Panc1 (cell line): ENCODE measurements around the gene RNF17. TPM values are rescaled to one million over a fixed set of nuclear protein-coding genes. Genes with fewer than 3 reads are reported as not detected.

ENCODE experiments used
- ATAC-seq: fragments of 200-7000 bp; cut with Tn5 transposase; 2 replicates; pipeline ENCODE4 v1.9.1; 2020; ENCODE audit warnings: mild to moderate bottlenecking, moderate library complexity
- BruUV-seq: library from RNA; stranded (reverse); fragments of 400-500 nt; replicated peaks from 2 replicates; lab custom pipeline; 2021; lab: Mats Ljungman, UMichigan
- CTCF ChIA-PET: fragments of 300-600 bp; sonication (Branson Sonifier 250); formaldehyde crosslinking; loops from one replicate; lab custom pipeline; 2022; ENCODE audit warnings: antibody characterized with exemption; lab: Charles Lee
- POLR2A ChIA-PET: fragments of 300-600 bp; sonication (Branson Sonifier 250); formaldehyde crosslinking; loops from one replicate; lab custom pipeline; 2022; ENCODE audit warnings: antibody characterized with exemption; lab: Charles Lee
- DNase-seq: peaks from one replicate; pipeline ENCODE4 v3.0.0-alpha.2; 2010; ENCODE audit warnings: low read depth, low spot score
- H3K27ac ChIP-seq: 2 replicates; pipeline ENCODE4 v1.5.1; 2011; ENCODE audit warnings: mild to moderate bottlenecking, low read length, inconsistent platforms
- H3K27me3 ChIP-seq: fragments of 200-500 bp; sonication (Bioruptor generic); 2 replicates; pipeline ENCODE4 v1.6.0; 2014; ENCODE audit warnings: low read length, inconsistent platforms; ENCODE audit not compliant: control insufficient read depth, insufficient read depth
- H3K36me3 ChIP-seq: fragments of 200-500 bp; sonication (Bioruptor generic); 2 replicates; pipeline ENCODE4 v1.5.1; 2014; ENCODE audit warnings: inconsistent platforms, mild to moderate bottlenecking, low read length, moderate library complexity; ENCODE audit not compliant: control insufficient read depth, insufficient read depth
- H3K4me1 ChIP-seq: 2 replicates; pipeline ENCODE4 v1.5.1; 2011; ENCODE audit warnings: inconsistent platforms, mild to moderate bottlenecking, low read length, moderate library complexity; ENCODE audit not compliant: control insufficient read depth, insufficient read depth
- H3K4me3 ChIP-seq, 2 experiments: 2 replicates each; pipeline ENCODE4 v1.5.1; 2011 to 2012; ENCODE audit warnings: low read depth in 2 of 2, low read length in 2 of 2, mild to moderate bottlenecking in 2 of 2, inconsistent platforms in 1 of 2, moderate library complexity in 1 of 2
- H3K9me3 ChIP-seq: fragments of 200-500 bp; sonication (Bioruptor generic); 2 replicates; pipeline ENCODE4 v1.5.1; 2014; ENCODE audit warnings: low read depth, mild to moderate bottlenecking, inconsistent platforms, low read length, moderate library complexity; ENCODE audit not compliant: control insufficient read depth, insufficient read depth
- POLR2AphosphoS5 ChIP-seq: IDR thresholded peaks from 2 replicates; pipeline ENCODE4 v1.6.1; 2012; ENCODE audit warnings: mild to moderate bottlenecking, low read depth, low read length, moderate library complexity
- SIN3A ChIP-seq: IDR thresholded peaks from 2 replicates; pipeline ENCODE4 v1.6.1; 2012; ENCODE audit warnings: low read depth, mild to moderate bottlenecking, low read length, moderate library complexity, borderline replicate concordance; ENCODE audit not compliant: insufficient read depth
- TCF7L2 ChIP-seq: IDR thresholded peaks from 2 replicates; pipeline ENCODE4 v1.6.1; 2011; ENCODE audit warnings: mild to moderate bottlenecking, low read depth, low read length, inconsistent platforms
- in situ Hi-C: cut with HindIII; loops from 2 replicates; pipeline ENCODE4 v1.10.0; 2016; ENCODE audit warnings: low sequenced_read_pairs, low pct_unique_long_range_greater_than_20kb
- intact Hi-C: fragments of 100-400 bp; cut with micrococcal nuclease; formaldehyde crosslinking; loops from one replicate; pipeline ENCODE4 v1.10.0; 2022; ENCODE audit not compliant: unreplicated experiment
- total RNA-seq: library from RNA; stranded (reverse); gene quantifications from one replicate; pipeline ENCODE4 v1.2.1, GENCODE V29; 2021; ENCODE audit not compliant: unreplicated experiment
- TF ChIP-seq, protein P1 (sequence below), 2 experiments: IDR thresholded peaks; 2 replicates each; pipeline ENCODE4 v1.6.1; 2011 to 2012; ENCODE audit warnings: low read depth in 2 of 2, control low read depth in 1 of 2, low read length in 1 of 2, mild to moderate bottlenecking in 1 of 2, moderate library complexity in 1 of 2; ENCODE audit not compliant: insufficient read depth in 1 of 2
- TF ChIP-seq, protein P2 (sequence below): fragments of 450-650 bp; IDR thresholded peaks from 2 replicates; pipeline ENCODE4 v1.5.1; 2017; ENCODE audit warnings: mild to moderate bottlenecking

RNF17 gene
- total RNA-seq, 1 experiment from 2014 or later = not detected

DNA sequence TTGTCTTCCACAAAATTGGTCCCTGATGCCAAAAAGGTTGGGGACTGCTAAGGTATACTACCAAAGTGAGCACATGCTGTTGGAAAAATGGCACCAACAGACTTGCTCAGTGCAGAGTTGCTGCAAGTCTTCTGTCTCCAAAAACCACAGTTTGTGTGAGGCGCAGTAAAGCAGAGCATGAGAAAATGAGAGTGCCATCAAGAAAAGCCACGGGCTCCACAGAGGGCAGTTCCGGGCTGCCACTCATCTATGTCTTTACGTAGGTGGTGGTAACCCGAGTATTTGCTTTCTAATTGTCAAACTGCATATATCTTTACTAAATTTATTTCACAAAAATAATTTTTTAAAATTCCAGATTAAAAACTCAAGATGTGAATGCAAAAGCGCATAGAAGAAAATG lies 123.8 kb downstream of the RNF17 start:
- in situ Hi-C loops = no loop called here
- H3K27ac ChIP-seq = no peak overlapping the region
- no peak overlapping the region for H3K4me3 ChIP-seq
- no peaks in the 10 kb centered on the region for H3K4me1 ChIP-seq
- no TSS peak for BruUV-seq
- ATAC-seq (no peak), DNase-seq (no peak)
- CTCF ChIA-PET = no interaction called here
- intact Hi-C loops = no loop called here
- H3K27me3 ChIP-seq = no peaks in the 10 kb centered on the region
- no peaks in the 10 kb centered on the region for H3K36me3 ChIP-seq
- H3K9me3 ChIP-seq = no peaks in the 10 kb centered on the region
- TF ChIP-seq TCF7L2 = no peak
- no peak for TF ChIP-seq POLR2AphosphoS5
- TF ChIP-seq, protein P1, sequence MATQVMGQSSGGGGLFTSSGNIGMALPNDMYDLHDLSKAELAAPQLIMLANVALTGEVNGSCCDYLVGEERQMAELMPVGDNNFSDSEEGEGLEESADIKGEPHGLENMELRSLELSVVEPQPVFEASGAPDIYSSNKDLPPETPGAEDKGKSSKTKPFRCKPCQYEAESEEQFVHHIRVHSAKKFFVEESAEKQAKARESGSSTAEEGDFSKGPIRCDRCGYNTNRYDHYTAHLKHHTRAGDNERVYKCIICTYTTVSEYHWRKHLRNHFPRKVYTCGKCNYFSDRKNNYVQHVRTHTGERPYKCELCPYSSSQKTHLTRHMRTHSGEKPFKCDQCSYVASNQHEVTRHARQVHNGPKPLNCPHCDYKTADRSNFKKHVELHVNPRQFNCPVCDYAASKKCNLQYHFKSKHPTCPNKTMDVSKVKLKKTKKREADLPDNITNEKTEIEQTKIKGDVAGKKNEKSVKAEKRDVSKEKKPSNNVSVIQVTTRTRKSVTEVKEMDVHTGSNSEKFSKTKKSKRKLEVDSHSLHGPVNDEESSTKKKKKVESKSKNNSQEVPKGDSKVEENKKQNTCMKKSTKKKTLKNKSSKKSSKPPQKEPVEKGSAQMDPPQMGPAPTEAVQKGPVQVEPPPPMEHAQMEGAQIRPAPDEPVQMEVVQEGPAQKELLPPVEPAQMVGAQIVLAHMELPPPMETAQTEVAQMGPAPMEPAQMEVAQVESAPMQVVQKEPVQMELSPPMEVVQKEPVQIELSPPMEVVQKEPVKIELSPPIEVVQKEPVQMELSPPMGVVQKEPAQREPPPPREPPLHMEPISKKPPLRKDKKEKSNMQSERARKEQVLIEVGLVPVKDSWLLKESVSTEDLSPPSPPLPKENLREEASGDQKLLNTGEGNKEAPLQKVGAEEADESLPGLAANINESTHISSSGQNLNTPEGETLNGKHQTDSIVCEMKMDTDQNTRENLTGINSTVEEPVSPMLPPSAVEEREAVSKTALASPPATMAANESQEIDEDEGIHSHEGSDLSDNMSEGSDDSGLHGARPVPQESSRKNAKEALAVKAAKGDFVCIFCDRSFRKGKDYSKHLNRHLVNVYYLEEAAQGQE (IDR thresholded peaks at IDR 0.05; ENCODE audit: insufficient read depth in 1 of 2, low read depth in 2 of 2, low read length in 1 of 2) = no peak
- no peak for TF ChIP-seq SIN3A
- POLR2A ChIA-PET = no interaction called here

DNA sequence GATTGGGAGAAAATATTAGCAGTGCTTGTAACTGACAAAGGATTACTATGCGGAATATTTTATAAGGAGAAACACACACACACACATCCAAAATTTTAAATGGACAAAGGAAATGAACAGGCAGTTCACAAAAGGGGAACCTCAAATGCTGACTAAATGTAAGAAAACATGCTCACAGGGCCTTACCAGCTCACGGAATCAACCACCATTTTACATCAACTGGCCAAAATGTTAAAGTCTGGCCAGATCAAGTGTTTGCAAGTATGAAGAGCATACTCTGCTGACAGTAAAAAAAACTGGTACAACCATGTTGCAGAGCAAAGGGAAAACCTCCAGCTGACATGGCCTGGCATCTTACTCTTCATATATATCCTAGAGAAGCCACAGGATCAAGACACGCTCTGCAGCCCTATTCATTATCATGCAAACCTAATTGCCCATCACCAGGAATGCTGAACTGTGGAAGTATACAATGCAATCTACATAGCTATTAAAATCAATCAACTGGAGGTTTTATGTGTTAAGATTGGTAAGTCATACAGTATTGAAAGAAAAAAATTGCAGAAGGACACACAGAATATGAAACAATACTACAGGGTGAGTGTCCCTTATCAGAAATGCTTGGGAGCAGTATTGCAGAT lies 124.4 kb downstream of the RNF17 start:
- Histone ChIP-seq H3K4me1 (no peaks in the 10 kb centered on the region), H3K27ac (no peak overlapping the region), H3K9me3 (no peaks in the 10 kb centered on the region), H3K36me3 (no peaks in the 10 kb centered on the region), H3K4me3 (no peak overlapping the region), H3K27me3 (no peaks in the 10 kb centered on the region)
- TF ChIP-seq POLR2AphosphoS5 (no peak), SIN3A (no peak), TCF7L2 (no peak)
- TF ChIP-seq, protein P2, sequence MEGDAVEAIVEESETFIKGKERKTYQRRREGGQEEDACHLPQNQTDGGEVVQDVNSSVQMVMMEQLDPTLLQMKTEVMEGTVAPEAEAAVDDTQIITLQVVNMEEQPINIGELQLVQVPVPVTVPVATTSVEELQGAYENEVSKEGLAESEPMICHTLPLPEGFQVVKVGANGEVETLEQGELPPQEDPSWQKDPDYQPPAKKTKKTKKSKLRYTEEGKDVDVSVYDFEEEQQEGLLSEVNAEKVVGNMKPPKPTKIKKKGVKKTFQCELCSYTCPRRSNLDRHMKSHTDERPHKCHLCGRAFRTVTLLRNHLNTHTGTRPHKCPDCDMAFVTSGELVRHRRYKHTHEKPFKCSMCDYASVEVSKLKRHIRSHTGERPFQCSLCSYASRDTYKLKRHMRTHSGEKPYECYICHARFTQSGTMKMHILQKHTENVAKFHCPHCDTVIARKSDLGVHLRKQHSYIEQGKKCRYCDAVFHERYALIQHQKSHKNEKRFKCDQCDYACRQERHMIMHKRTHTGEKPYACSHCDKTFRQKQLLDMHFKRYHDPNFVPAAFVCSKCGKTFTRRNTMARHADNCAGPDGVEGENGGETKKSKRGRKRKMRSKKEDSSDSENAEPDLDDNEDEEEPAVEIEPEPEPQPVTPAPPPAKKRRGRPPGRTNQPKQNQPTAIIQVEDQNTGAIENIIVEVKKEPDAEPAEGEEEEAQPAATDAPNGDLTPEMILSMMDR = no peak
- TF ChIP-seq, protein P1 (IDR thresholded peaks at IDR 0.05; ENCODE audit: insufficient read depth in 1 of 2, low read depth in 2 of 2, low read length in 1 of 2) = no peak
- intact Hi-C loops (no loop called here), in situ Hi-C loops (no loop called here)
- ChIA-PET CTCF (no interaction called here), POLR2A (no interaction called here)
- BruUV-seq = no TSS peak
- ATAC-seq (no peak), DNase-seq (no peak)
